Measurements from ENCODE around the gene GDF3. TPM values are rescaled to one million over a fixed set of nuclear protein-coding genes. Genes with fewer than 3 reads are reported as not detected.
A peak's percentile ranks its signal among the peaks of the same experiment; 100 is the strongest.
"Not testable (repeated sequence)": the region's sequence is repeated elsewhere in the genome, so short reads cannot be mapped to it uniquely, and the experiment has no call there.

GDF3 gene
- total RNA-seq, 2 experiments from 2014 or later: not detected

DNA sequence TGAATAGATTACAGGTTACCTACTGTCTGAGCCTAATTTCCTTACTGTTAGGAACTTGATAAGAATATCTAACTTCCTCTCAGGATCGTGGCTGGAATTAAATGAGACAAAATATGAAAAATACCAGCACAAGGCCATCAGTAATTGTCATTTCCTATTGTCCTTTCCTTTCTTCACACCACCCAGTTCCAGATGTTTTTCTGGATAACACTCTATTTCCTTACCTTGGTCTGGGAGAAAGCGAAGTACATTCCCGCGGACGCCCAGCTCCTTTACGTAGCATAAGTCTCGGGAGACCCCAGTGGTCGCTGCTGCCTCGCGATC is 376 bp downstream of the GDF3 start:
- intact Hi-C loops (cut with micrococcal nuclease): no loop called here

DNA sequence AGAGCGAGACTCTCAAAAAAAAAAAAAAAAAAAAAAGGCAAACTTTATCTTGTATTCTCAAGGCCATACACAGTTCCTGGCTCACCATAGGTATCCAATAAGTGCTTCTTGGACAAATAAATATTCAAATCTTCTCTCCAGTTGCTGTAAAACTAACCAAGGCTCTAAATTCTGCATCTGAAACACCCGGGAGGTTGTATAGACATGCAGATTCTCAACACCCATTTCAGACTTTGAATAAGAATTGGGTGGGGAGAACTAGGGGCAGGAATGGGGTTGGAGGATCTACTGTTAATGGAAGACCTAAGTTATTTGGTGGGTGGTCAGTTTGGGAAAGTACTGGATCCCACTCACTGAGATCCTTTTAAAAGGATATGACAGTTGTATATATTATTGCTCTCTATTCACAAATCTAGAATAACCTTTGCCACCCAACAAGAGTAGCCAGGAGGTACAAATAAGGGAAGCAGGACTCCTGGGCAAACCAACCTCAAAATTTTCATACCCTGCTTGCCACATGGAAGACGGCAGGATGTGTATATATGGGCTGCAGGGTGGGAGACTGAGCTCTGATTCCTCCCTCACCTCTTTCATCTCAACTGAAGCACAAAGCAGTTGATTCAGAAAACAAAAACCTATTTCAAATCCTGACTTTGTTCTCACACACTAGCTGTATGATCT is 879 bp downstream of the GDF3 start:
- CTCF ChIA-PET: no interaction called here
- H3K4me3 Mint-ChIP-seq: no peak overlapping the region
- no peak overlapping the region for H3K27ac Mint-ChIP-seq
- intact Hi-C loops (cut with micrococcal nuclease): no loop called here
- H3K27me3 Mint-ChIP-seq (ENCODE audit: low read depth): peaks cover 4% of the 10 kb centered on the region
- H3K36me3 Mint-ChIP-seq (ENCODE audit: low read depth): no peaks in the 10 kb centered on the region
- no peak for DNase-seq
- H3K9me3 Mint-ChIP-seq: no peaks in the 10 kb centered on the region
- H3K4me1 Mint-ChIP-seq (ENCODE audit: low read depth): peaks cover 7% of the 10 kb centered on the region

More for the DNA sequence above, 376 bp downstream of the GDF3 start:
- H3K9me3 Mint-ChIP-seq: no peaks in the 10 kb centered on the region
- H3K27ac Mint-ChIP-seq: no peak overlapping the region
- no peaks in the 10 kb centered on the region for H3K36me3 Mint-ChIP-seq (ENCODE audit: low read depth)
- CTCF ChIA-PET: interaction anchor here (1.2 kb wide), 1 partner anchor 11 kb away, joined by 3 read pairs; no protein-coding TSS in a partner anchor
- peaks cover 7% of the 10 kb centered on the region for H3K4me1 Mint-ChIP-seq (ENCODE audit: low read depth)
- no peak overlapping the region for H3K4me3 Mint-ChIP-seq
- DNase-seq: no peak
- peaks cover 4% of the 10 kb centered on the region for H3K27me3 Mint-ChIP-seq (ENCODE audit: low read depth)

DNA sequence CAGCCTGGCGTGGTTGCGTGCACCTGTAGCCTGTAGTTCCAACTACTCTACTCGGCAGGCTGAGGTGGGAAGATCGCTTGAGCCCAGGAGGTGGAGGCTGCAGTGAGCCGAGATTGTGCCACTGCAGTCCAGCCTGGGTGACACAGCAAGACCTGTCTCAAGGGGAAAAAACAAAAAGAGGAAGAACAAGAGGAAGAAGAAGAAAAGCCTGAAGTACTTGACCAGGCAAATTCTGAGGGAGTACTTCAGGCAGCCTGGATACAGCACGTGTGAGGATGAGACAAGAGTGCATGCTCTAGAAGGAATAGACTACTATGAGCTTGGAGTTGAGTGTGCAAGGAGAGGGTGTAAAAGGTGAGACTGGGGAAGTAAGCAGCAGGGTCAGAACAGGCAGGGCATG is 1.8 kb downstream of the GDF3 start:
- Mint-ChIP-seq H3K27ac (no peak overlapping the region), H3K4me3 (no peak overlapping the region), H3K4me1 (ENCODE audit: low read depth) (peaks cover 7% of the 10 kb centered on the region), H3K9me3 (no peaks in the 10 kb centered on the region), H3K36me3 (ENCODE audit: low read depth) (no peaks in the 10 kb centered on the region), H3K27me3 (ENCODE audit: low read depth) (peaks cover 4% of the 10 kb centered on the region)
- DNase-seq: no peak
- CTCF ChIA-PET: interaction anchor here (1.4 kb wide), 1 partner anchor 113 kb away, joined by 6 read pairs; no protein-coding TSS in a partner anchor
- intact Hi-C loops (cut with micrococcal nuclease): no loop called here

DNA sequence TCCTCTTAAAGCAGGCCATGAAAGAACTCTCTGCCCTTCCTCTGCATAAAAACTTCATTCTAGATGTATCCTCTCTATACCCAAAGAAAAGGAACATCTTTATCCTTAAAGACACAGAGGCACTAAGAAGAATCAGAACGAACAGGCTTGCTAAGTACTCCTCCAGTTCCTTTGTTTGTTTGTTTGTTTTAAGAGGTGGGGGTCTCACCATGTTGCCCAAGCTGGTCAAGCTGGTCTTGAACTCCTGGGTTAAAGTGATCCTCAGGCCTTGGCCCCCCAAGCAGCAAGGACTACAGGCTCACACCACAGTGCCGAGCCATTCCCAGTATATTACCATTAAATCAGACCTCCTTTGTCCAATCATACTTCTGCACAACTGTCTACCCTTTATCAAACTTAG is 14.0 kb downstream of the GDF3 start:
- H3K9me3 Mint-ChIP-seq: no peaks in the 10 kb centered on the region
- no peaks in the 10 kb centered on the region for H3K27me3 Mint-ChIP-seq (ENCODE audit: low read depth)
- peaks cover 5% of the 10 kb centered on the region for H3K4me1 Mint-ChIP-seq (ENCODE audit: low read depth)
- DNase-seq: no peak
- no peaks in the 10 kb centered on the region for H3K36me3 Mint-ChIP-seq (ENCODE audit: low read depth)
- H3K27ac Mint-ChIP-seq: no peak overlapping the region
- intact Hi-C loops (cut with micrococcal nuclease): no loop called here
- CTCF ChIA-PET: no interaction called here
- no peak overlapping the region for H3K4me3 Mint-ChIP-seq

GRCh38 chr12:7679251-7680045 is 16.1 kb downstream of the GDF3 start:
- CTCF ChIA-PET: interaction anchor here (0.5 to 6.7 kb wide), 4 partner anchors 14 to 181 kb away, joined by 3 to 62 read pairs (median 6); partner anchors contain the start of gene APOBEC1
- no peaks in the 10 kb centered on the region for H3K9me3 Mint-ChIP-seq
- peaks cover 5% of the 10 kb centered on the region for H3K4me1 Mint-ChIP-seq (ENCODE audit: low read depth)
- no peak for DNase-seq
- no peaks in the 10 kb centered on the region for H3K27me3 Mint-ChIP-seq (ENCODE audit: low read depth)
- H3K36me3 Mint-ChIP-seq (ENCODE audit: low read depth): no peaks in the 10 kb centered on the region
- H3K27ac Mint-ChIP-seq: no peak overlapping the region
- no peak overlapping the region for H3K4me3 Mint-ChIP-seq
- intact Hi-C loops (cut with micrococcal nuclease): no loop called here

- no peaks in the 10 kb centered on the region for H3K36me3 Mint-ChIP-seq (ENCODE audit: low read depth)
- intact Hi-C loops (cut with micrococcal nuclease): no loop called here
- no peaks in the 10 kb centered on the region for H3K27me3 Mint-ChIP-seq (ENCODE audit: low read depth)
- H3K9me3 Mint-ChIP-seq: no peaks in the 10 kb centered on the region
- no peak overlapping the region for H3K27ac Mint-ChIP-seq
- DNase-seq: no peak
- no peak overlapping the region for H3K4me3 Mint-ChIP-seq
- CTCF ChIA-PET: interaction anchor here (0.6 to 6.7 kb wide), 2 partner anchors 128 to 182 kb away, joined by 3 to 62 read pairs; no protein-coding TSS in a partner anchor
- peaks cover 5% of the 10 kb centered on the region for H3K4me1 Mint-ChIP-seq (ENCODE audit: low read depth)
Observed at GRCh38 chr12:7678744-7679143, 16.8 kb downstream of the GDF3 start.

DNA sequence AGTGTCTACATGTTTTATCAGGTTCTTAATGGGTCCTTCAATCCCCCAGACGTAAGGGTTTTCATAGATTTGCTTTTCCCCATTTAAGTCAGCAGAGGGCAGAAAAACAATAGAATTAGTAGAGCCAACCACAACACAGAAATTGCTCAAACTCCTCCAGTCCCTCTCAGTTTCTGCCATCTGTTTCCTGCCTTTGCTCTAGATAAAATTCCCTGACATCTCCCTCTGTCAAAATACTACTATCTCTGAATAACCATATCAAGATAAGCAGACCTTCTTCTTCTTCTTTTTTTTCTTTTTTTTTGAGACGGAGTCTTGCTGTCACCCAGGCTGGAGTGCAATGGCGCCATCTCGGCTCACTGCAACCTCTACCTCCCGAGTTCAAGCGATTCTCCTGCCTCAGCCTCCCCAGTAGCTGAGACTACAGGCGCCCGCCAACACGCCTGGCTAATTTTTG is 18.1 kb downstream of the GDF3 start:
- H3K27ac Mint-ChIP-seq; H3K36me3 Mint-ChIP-seq (ENCODE audit: low read depth); H3K4me1 Mint-ChIP-seq (ENCODE audit: low read depth); H3K4me3 Mint-ChIP-seq; H3K27me3 Mint-ChIP-seq (ENCODE audit: low read depth); H3K9me3 Mint-ChIP-seq: not testable (repeated sequence)
- DNase-seq: peak; percentile 15
- intact Hi-C loops (cut with micrococcal nuclease): loop anchor here (1.0 to 2.0 kb wide), 3 partner anchors 37 to 317 kb away; no protein-coding TSS in a partner anchor
- CTCF ChIA-PET: interaction anchor here (0.6 to 6.7 kb wide), 3 partner anchors 10 to 184 kb away, joined by 3 to 62 read pairs (median 6); no protein-coding TSS in a partner anchor

GRCh38 chr12:7675455-7675854 is 20.1 kb downstream of the GDF3 start:
- intact Hi-C loops (cut with micrococcal nuclease); H3K27ac Mint-ChIP-seq; H3K9me3 Mint-ChIP-seq; DNase-seq; H3K27me3 Mint-ChIP-seq (ENCODE audit: low read depth); H3K4me1 Mint-ChIP-seq (ENCODE audit: low read depth); H3K4me3 Mint-ChIP-seq; H3K36me3 Mint-ChIP-seq (ENCODE audit: low read depth): not testable (repeated sequence)
- CTCF ChIA-PET: interaction anchor here (6.7 kb wide), 1 partner anchor 131 kb away, joined by 62 read pairs; no protein-coding TSS in a partner anchor

GRCh38 chr12:7668171-7668570 is 27.4 kb downstream of the GDF3 start:
- CTCF ChIA-PET: interaction anchor here (0.7 to 2.2 kb wide), 4 partner anchors 24 to 141 kb away, joined by 4 to 6 read pairs (median 5); no protein-coding TSS in a partner anchor

GRCh38 chr12:7667125-7667524 is 28.4 kb downstream of the GDF3 start:
- Mint-ChIP-seq H3K36me3 (ENCODE audit: low read depth) (no peaks in the 10 kb centered on the region), H3K27ac (no peak overlapping the region), H3K9me3 (no peaks in the 10 kb centered on the region), H3K4me1 (ENCODE audit: low read depth) (no peaks in the 10 kb centered on the region), H3K27me3 (ENCODE audit: low read depth) (no peaks in the 10 kb centered on the region), H3K4me3 (no peak overlapping the region)
- DNase-seq: no peak
- intact Hi-C loops (cut with micrococcal nuclease): no loop called here
- CTCF ChIA-PET: interaction anchor here (1.0 to 2.2 kb wide), 2 partner anchors 25 to 27 kb away, joined by 4 to 6 read pairs; no protein-coding TSS in a partner anchor

More at GRCh38 chr12:7668171-7668570, 27.4 kb downstream of the GDF3 start:
- H3K36me3 Mint-ChIP-seq (ENCODE audit: low read depth): no peaks in the 10 kb centered on the region
- intact Hi-C loops (cut with micrococcal nuclease): no loop called here
- H3K27me3 Mint-ChIP-seq (ENCODE audit: low read depth): no peaks in the 10 kb centered on the region
- no peak for DNase-seq
- H3K4me1 Mint-ChIP-seq (ENCODE audit: low read depth): no peaks in the 10 kb centered on the region
- H3K9me3 Mint-ChIP-seq: no peaks in the 10 kb centered on the region
- no peak overlapping the region for H3K4me3 Mint-ChIP-seq
- H3K27ac Mint-ChIP-seq: no peak overlapping the region

- Mint-ChIP-seq H3K4me3 (no peak overlapping the region), H3K27me3 (ENCODE audit: low read depth) (no peaks in the 10 kb centered on the region), H3K4me1 (ENCODE audit: low read depth) (no peaks in the 10 kb centered on the region), H3K36me3 (ENCODE audit: low read depth) (no peaks in the 10 kb centered on the region), H3K9me3 (no peaks in the 10 kb centered on the region), H3K27ac (no peak overlapping the region)
- CTCF ChIA-PET: interaction anchor here (0.9 to 1.0 kb wide), 2 partner anchors 24 to 26 kb away, joined by 3 to 4 read pairs; no protein-coding TSS in a partner anchor
- DNase-seq: no peak
- intact Hi-C loops (cut with micrococcal nuclease): no loop called here
Observed at GRCh38 chr12:7666595-7666994, 29.0 kb downstream of the GDF3 start.

- no peak for DNase-seq
- Mint-ChIP-seq H3K9me3 (no peaks in the 10 kb centered on the region), H3K27ac (no peak overlapping the region), H3K4me1 (ENCODE audit: low read depth) (no peaks in the 10 kb centered on the region), H3K27me3 (ENCODE audit: low read depth) (no peaks in the 10 kb centered on the region), H3K36me3 (ENCODE audit: low read depth) (no peaks in the 10 kb centered on the region), H3K4me3 (no peak overlapping the region)
- intact Hi-C loops (cut with micrococcal nuclease): no loop called here
- CTCF ChIA-PET: interaction anchor here (1.5 kb wide), 1 partner anchor 21 kb away, joined by 5 read pairs; no protein-coding TSS in a partner anchor
Observed at GRCh38 chr12:7661741-7662140, 33.8 kb downstream of the GDF3 start.

All from activated naive CD4-positive, alpha-beta T cell treated with anti-CD3 and anti-CD28 coated beads for 36 hours (primary cell).